HL-60 (cell line): ENCODE results near the gene PLAGL1.
"Not testable (repeated sequence)": the region's sequence is repeated elsewhere in the genome, so short reads cannot be mapped to it uniquely, and the experiment has no call there.

Experiments
- CTCF ChIP-seq: IDR thresholded peaks from one replicate; pipeline ENCODE4 v1.5.1; 2011; ENCODE audit warnings: low read length, control low read depth, inconsistent platforms; ENCODE audit not compliant: insufficient read depth
- POLR2AphosphoS5 ChIP-seq: IDR thresholded peaks from 2 replicates; pipeline ENCODE4 v1.6.1; 2012; ENCODE audit warnings: low read depth

DNA sequence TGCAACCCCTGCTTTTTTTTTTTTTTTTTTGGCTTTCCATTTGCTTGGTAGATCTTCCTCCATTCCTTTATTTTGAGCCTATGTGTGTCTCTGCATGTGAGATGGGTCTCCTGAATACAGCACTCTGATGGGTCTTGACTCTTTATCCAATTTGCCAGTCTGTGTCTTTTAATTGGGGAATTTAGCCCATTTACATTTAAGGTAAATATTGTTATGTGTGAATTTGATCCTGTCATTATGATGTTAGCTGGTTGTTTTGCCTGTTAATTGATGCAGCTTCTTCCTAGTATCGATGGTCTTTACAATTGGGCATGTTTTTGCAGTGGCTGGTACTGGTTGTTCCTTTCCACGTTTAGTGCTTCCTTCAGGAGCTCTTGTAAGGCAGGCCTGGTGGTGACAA is 36.9 kb upstream of the PLAGL1 start:
- not testable (repeated sequence) for TF ChIP-seq CTCF, POLR2AphosphoS5
